CD4-positive, alpha-beta T cell treated with Interleukin-17A for 1 hour (primary cell): ENCODE results near the gene CFAP157.

Experiments used
- DNase-seq: peaks from one replicate; pipeline ENCODE4 v3.0.0-alpha.2; 2020

CFAP157 gene

GRCh38 chr9:127706836-127707241 lies at the start of gene CFAP157:
TSS of gene CFAP157 (plus strand) at chr9:127706988. CDS start at chr9:127707032, 44 bp downstream.
- DNase-seq: no peak

DNA sequence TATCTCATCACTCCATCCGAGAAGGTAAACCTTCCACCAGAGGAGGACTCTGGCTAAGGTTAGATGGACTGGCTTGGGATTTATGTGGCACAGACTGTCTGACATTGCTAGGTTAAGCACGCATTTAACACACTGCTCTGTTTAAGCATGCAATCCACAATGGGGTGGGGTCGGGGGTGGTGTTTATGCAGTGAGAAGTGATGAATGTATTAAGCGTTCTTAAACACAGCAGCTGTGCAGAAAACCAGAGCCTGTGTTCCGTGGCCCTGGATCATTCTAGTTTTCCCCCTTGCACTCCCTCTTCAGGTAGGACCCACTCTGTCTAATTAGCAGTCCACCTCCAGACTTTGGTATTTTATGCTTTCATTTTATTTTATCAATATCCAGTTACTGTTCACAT lies 48.4 kb upstream of the CFAP157 start:
- DNase-seq: no peak

- no peak for DNase-seq
Measured at GRCh38 chr9:127660886-127661741, 45.7 kb upstream of the CFAP157 start.

DNA sequence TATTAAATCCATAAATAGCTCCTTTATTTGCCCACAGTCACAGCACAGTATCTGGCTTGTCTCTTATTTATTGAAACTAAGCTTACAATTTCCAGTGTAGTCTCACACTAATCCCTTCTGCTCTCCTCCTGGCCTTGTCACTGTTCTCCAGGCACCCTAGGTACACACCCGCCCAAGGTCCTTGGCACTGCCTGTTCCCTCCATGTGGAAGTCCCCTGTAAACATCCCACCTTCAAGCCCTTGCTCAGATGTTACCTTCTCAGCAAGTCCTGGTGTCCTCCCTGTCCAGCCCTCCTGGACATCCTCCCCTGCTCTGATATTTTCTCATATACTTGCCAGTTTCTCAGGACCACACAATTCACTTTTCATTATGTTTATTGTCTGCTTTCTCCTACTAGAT lies 44.2 kb upstream of the CFAP157 start:
- DNase-seq: no peak

GRCh38 chr9:127664324-127664677 lies 42.5 kb upstream of the CFAP157 start:
- DNase-seq: no peak

DNA sequence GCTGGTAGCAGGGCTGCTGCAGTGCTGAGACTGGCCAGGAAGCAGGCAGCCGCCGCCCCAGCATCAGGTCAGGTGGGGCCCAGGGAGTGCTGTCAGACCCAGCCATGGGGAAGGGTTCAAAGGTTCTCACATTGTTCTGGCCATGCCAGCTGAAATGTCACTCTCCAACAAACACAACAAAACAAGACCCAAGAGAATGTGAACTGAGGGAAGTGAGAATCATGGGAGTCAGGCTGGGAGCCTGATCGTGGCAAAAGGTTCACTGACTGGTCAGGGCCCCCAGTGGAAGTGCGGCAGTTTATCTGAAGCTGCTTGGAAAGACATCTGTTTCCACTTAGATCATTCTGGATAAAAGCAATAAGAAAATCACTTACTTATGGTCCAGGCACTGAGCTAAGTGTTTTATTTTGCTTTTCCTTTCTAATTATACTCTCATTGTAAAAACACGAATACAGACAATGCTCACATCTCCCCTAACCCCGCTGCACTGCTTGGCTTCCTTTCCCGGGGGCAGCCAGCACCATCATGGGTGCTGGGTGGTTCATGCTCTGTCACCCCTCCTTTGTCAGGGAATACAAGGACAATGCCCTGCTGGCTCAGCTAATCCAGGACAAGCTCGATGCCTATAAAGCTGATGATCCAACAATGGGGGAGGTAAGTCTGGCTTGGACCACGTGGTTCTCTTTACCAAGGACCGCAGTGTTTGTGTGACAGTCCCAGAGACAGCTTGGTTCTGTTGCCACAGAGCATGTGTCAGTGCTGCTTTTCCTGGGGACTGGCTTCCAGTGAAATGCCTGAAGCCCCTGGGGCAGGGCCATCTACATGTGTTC lies 41.9 kb upstream of the CFAP157 start:
- DNase-seq: no peak

DNA sequence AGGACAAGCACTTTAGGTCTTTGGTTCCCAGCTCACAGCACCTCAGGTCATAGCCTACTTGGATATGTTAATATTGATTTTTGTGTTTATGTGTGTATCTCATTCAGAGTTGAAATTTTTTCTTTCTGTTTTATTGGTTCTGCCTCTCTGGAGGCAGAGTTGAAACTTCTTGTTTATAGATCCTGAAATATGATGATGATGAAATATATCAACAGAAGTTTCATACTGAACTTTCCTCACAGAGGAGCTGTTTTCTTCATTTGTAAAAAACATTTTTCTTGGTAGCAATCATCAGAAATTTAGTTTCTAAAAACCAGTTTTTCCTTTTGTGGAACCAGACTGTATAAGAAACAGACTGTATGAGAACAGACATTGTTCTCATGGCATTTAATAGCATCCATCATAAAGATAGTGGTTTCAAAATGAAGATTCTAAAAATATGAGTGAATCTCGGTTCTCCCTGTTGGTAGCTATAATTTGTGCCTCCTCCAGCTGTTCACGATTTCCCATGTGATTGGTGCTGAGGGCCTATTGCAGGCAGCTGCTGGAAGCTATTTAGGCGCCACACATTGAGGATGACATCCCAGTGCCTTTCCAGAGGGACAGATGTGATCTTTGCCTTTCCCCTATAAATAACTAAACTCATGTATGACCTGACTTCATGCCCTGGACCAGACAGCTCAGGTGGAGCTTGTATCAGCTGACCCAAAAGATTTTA lies 39.5 kb upstream of the CFAP157 start:
- DNase-seq: no peak

DNA sequence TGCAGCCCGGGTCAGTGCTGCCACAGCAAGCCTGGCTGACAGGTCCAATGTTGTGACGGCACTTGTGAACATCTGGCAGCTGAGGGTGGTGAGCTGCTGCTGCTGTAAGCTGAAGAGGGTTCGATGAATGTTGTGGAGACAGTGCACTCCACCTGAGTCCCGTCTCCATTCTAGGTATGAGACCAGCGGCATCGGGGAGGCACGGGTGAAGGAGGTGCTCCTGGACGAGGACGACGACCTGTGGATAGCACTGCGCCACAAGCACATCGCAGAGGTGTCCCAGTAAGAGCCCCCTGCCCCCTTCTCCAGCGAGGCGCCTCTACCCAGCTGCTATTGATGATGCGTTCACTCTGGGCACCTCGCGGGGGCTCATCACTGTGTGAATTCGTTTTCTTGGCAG lies 38.9 kb upstream of the CFAP157 start:
- no peak for DNase-seq

- no peak for DNase-seq
Measured at GRCh38 chr9:127673234-127673633, 33.6 kb upstream of the CFAP157 start.

GRCh38 chr9:127676638-127677037 lies 30.1 kb upstream of the CFAP157 start:
- no peak for DNase-seq

DNA sequence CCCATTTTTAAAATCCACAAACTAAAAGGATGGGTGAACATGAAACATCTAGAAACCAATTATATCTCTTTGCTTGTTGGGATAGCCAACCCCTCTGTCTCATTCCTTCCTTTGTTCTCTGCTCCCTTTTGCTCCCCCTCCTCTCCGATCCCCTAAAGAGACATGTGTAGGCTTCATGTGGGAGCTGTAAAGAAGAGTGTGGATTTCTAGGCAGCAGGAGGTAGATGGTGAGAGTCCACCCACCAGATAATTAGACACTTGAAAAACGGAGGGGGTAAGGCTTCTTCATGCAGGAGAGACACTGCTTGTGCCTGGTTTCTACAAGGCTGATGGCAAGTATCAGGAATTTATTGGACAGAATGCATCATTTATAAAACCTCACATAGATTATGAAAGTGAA lies 27.3 kb upstream of the CFAP157 start:
- no peak for DNase-seq

DNA sequence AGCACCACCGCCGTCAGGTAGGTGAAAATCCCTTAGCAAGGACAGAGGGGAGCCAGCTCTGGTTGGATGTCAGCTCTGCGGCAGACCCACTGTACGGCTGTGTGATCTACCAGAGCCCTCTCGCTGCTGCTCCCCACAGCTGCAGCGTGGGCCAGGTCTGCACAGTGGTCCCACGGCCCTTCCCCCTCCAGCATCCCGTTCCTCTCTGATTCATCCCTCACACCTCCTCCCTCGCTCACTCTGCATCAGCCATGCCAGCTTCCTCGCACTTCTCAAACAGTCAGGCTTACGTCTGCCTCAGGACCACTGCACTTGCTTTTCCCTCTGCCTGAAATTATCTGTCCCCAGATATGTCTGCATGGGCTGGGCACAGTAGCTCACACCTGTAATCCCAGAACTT lies 26.6 kb upstream of the CFAP157 start:
- no peak for DNase-seq

GRCh38 chr9:127680846-127681245 lies 25.9 kb upstream of the CFAP157 start:
- DNase-seq: no peak

- DNase-seq: no peak
Measured at GRCh38 chr9:127682351-127683136, 24.2 kb upstream of the CFAP157 start.

DNA sequence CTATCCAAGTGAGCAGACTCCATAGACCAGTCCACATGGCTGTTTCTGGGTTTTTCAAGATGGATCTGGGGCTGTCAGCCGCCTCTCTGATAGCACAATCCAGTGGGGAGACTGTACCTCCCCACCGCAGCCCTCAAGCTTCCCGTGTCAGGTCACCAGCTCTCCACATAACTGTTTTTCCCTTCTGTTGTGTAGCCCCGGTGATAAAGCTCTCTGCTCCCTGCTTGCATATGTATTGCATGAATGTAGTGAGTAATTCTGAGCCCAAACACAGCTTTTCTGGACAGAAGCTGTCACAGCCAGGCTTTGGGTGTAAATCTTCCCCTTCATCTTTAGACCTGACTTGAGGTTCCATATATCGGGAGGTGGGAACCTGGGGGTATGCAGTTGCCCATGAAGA lies 23.1 kb upstream of the CFAP157 start:
- DNase-seq: no peak

- no peak for DNase-seq
Measured at GRCh38 chr9:127684576-127684975, 22.2 kb upstream of the CFAP157 start.

DNA sequence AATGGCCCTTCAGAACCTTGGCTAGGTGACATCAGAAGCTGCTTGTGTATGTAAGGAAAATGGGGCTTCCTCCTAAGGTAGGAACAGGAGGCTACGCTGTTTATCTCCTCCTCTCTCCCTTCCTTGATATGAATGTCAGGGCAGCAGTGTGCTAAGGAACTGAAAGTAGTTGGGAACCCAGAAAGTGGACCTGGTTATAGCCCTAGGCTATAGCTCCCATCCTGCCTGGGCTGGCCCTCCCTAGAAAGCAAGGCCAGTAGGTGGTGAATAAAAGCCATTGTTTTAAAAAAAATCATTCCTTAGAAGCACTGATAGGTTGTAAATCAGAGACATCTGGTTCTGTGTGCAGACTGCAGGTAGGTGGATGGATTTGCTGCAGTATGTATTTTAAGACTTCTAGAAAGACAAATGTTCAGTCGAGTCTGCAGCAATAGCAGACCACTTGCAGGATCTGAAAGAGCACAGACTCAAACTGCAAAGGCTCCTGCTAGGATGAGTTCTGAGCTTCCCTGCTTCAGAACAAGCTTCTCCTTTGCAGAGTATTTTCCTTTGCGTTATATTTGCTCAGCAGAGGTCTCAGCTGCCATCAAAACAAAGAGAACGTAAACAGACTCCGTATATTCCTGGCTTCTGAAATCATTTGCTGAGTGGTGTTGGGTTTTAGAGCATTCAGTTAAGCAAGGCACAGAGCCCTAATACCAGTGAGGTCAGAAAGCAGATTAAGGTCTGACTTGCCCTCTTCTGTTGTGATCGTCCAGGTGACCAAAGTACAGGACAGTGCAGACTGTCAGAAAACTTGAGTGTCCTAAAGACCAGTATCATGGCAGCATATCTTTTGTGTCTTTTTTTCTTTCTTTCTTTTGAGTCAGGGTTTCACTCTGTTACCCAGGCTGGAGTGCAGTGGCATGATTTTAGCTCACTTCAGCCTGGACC lies 20.1 kb upstream of the CFAP157 start:
- no peak for DNase-seq

DNA sequence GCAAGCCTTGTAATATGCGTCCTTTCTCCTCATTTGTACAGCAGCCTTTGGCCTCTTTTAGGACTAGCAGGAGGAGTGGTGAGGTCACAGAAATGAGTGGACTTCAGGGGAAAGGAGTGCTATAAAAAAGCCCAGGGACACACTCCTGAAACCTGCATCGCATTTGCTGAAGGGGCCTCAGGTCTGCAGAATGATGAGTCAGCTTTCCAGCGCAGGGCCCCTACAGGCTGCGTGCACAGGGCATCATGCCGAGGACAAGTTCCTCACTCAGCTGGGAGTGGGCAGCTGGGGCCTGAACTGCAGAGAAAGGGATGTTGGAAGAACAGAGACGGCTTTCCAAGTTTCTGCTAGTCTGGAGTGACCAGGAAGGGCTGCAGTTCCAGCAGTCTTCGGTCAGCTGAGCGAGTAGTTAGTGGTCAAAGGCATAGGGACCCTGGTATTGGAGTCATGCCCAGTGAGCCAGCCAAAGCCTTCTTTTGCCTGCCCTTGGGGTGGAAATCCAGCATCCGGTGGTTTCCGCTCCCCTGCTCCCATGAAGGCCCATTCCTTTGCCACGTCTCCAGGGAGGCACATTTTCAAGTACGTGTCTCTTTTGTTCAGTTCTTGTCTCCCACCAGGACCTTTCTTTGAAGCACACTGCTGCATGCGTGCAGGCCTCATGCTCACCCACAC lies 17.3 kb upstream of the CFAP157 start:
- DNase-seq: no peak

DNA sequence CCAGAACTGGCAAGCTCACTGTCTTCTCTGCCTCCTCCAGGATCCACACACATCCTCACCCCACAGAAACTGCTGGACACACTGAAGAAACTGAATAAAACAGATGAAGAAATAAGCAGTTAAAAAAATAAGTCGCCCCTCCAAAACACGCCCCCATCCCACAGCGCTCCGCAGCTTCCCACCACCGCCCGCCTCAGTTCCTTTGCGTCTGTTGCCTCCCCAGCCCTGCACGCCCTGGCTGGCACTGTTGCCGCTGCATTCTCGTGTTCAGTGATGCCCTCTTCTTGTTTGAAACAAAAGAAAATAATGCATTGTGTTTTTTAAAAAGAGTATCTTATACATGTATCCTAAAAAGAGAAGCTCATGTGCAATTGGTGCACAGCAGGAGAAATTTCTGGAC lies 16.1 kb upstream of the CFAP157 start:
- no peak for DNase-seq

GRCh38 chr9:127692071-127692470 lies 14.7 kb upstream of the CFAP157 start:
- no peak for DNase-seq

- DNase-seq: no peak
Measured at GRCh38 chr9:127693143-127693542, 13.6 kb upstream of the CFAP157 start.
